Body of pancreas (tissue), 4 donors: ENCODE results near the gene LRP3.

Experiments
- CTCF ChIP-seq, 7 experiments: fragments of 450-650 bp in 4 of 7; fragments of 200-600 bp in 3 of 7; sonication (generic) in 3 of 7; IDR thresholded peaks; one replicate each; pipeline ENCODE4 v1.5.1; 2016 to 2019; ENCODE audit warnings: antibody characterized with exemption in 7 of 7
- POLR2A ChIP-seq, 3 donors: fragments of 450-650 bp; IDR thresholded peaks; one replicate each; pipeline ENCODE4 v1.6.1; 2016; ENCODE audit warnings: antibody characterized with exemption in 3 of 3, mild to moderate bottlenecking in 2 of 3

- TF ChIP-seq CTCF (IDR thresholded peaks at IDR 0.05) (no peak), POLR2A (IDR thresholded peaks at IDR 0.05) (no peak)
Observed at GRCh38 chr19:33199441-33200265, 5.5 kb downstream of the LRP3 start.
